Upper lobe of left lung (tissue), 6 donors: Measurements from ENCODE around the gene PNMA8A. TPM values are rescaled to one million over a fixed set of nuclear protein-coding genes. Genes with fewer than 3 reads are reported as not detected.

ENCODE experiments used
- ATAC-seq, 2 donors: fragments of 200-7000 bp; cut with Tn5 transposase; one replicate each; pipeline ENCODE4 v1.9.1; 2022; ENCODE audit warnings: mild to moderate bottlenecking in 2 of 2, moderate library complexity in 2 of 2; ENCODE audit not compliant: low FRiP score in 2 of 2
- DNase-seq, 2 donors: peaks; one replicate each; pipeline ENCODE4 v3.0.0-alpha.2; 2019 to 2020
- H3K27ac ChIP-seq, 4 donors: fragments of 200-600 bp; sonication (generic); one replicate each; pipeline ENCODE4 v1.5.1; 2016 to 2019
- H3K27me3 ChIP-seq, 4 donors: fragments of 200-600 bp; sonication (generic); one replicate each; pipeline ENCODE4 v1.5.1; 2017 to 2019
- H3K36me3 ChIP-seq, 4 donors: fragments of 200-600 bp; sonication (generic); one replicate each; pipeline ENCODE4 v1.5.1; 2016 to 2019
- H3K4me1 ChIP-seq, 4 donors: fragments of 200-600 bp; sonication (generic); one replicate each; pipeline ENCODE4 v1.5.1; 2018 to 2019
- H3K4me3 ChIP-seq, 4 donors: fragments of 200-600 bp; sonication (generic); one replicate each; pipeline ENCODE4 v1.5.1; 2017 to 2019; ENCODE audit warnings: mild to moderate bottlenecking in 2 of 4, moderate library complexity in 1 of 4
- H3K9me3 ChIP-seq, 4 donors: fragments of 200-600 bp; sonication (generic); one replicate each; pipeline ENCODE4 v1.5.1; 2018 to 2019
- EP300 ChIP-seq, 4 donors: sonication (generic); formaldehyde crosslinking; IDR thresholded peaks; one replicate each; pipeline ENCODE4 v1.5.1; 2017; ENCODE audit warnings: antibody characterized with exemption in 4 of 4, control low read depth in 2 of 4
- POLR2A ChIP-seq, 4 donors: fragments of 450-650 bp; IDR thresholded peaks; one replicate each; pipeline ENCODE4 v1.5.1; 2016 to 2017; ENCODE audit warnings: antibody characterized with exemption in 4 of 4, mild to moderate bottlenecking in 2 of 4
- POLR2AphosphoS5 ChIP-seq, 2 donors: sonication (generic); formaldehyde crosslinking; IDR thresholded peaks; one replicate each; pipeline ENCODE4 v1.5.1; 2017; ENCODE audit warnings: antibody characterized with exemption in 2 of 2
- WGBS, 2 donors: methylation state at CpG; one replicate each; pipeline ENCODE4 v1.1.5; 2017 to 2018; 5-methylcytosine and 5-hydroxymethylcytosine counted together
- total RNA-seq, 6 donors: library from RNA; depleted of rRNA in 4 of 6; stranded (reverse); fragments of >200 nt in 4 of 6; gene quantifications; one replicate each; pipeline versions ENCODE4 v1.1.0 to v1.2.1, GENCODE V29; 2016 to 2021
- TF ChIP-seq, protein P1 (sequence below), 6 experiments: fragments of 450-650 bp in 4 of 6; fragments of 200-600 bp in 2 of 6; sonication (generic) in 2 of 6; IDR thresholded peaks; one replicate each; pipeline ENCODE4 v1.5.1; 2016 to 2019; ENCODE audit warnings: antibody characterized with exemption in 6 of 6
- donor health status: DM: no; HTN: no; CAD: no; lungs with moderate emphysema.
- donor health status: DM: no; HTN: yes; CAD: no; lungs with severe emphysema.

The PNMA8A gene
- total RNA-seq, 6 donors from 2014 or later, result 0.61 to 4.8 (median 2.2) TPM

DNA sequence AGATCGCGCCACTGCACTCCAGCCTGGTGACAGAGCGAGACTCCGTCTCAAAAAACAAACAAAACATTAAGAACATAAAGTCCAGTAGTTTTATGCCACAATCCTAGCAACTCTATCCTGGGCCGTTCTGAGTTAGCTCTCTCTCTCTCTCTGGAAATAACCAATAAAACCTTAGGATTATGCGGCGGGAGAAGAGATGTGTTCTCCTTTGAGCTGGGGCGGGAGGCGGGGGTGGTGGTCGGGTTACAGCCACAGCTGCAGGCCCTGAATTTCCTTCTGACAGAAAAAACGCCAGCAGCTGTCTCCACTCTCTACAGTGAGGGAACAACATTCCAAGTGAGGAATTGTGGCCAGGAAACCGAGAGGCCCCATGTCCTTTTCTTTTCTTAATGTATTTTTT is 9.1 kb upstream of the PNMA8A start:
- no peaks in the 10 kb centered on the region for H3K9me3 ChIP-seq
- DNase-seq (no peak), ATAC-seq (peak; percentile 68 to 73)
- H3K36me3 ChIP-seq, result no peaks in the 10 kb centered on the region
- no peak for TF ChIP-seq POLR2AphosphoS5 (IDR thresholded peaks at IDR 0.05)
- TF ChIP-seq POLR2A (IDR thresholded peaks at IDR 0.05), result no peak
- TF ChIP-seq, protein P1, sequence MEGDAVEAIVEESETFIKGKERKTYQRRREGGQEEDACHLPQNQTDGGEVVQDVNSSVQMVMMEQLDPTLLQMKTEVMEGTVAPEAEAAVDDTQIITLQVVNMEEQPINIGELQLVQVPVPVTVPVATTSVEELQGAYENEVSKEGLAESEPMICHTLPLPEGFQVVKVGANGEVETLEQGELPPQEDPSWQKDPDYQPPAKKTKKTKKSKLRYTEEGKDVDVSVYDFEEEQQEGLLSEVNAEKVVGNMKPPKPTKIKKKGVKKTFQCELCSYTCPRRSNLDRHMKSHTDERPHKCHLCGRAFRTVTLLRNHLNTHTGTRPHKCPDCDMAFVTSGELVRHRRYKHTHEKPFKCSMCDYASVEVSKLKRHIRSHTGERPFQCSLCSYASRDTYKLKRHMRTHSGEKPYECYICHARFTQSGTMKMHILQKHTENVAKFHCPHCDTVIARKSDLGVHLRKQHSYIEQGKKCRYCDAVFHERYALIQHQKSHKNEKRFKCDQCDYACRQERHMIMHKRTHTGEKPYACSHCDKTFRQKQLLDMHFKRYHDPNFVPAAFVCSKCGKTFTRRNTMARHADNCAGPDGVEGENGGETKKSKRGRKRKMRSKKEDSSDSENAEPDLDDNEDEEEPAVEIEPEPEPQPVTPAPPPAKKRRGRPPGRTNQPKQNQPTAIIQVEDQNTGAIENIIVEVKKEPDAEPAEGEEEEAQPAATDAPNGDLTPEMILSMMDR (IDR thresholded peaks at IDR 0.05), result no peak
- TF ChIP-seq EP300 (IDR thresholded peaks at IDR 0.05), result no peak
- H3K27ac ChIP-seq, result peak overlapping the region in 3 of 4 donors; percentile 4 to 48 (median 26)
- no peaks in the 10 kb centered on the region for H3K4me1 ChIP-seq
- no peak overlapping the region for H3K4me3 ChIP-seq
- 28 to 57% methylated on average over 9 to 12 of the region's 12 CpGs for WGBS, 2 donors
- H3K27me3 ChIP-seq, result no peaks in the 10 kb centered on the region

DNA sequence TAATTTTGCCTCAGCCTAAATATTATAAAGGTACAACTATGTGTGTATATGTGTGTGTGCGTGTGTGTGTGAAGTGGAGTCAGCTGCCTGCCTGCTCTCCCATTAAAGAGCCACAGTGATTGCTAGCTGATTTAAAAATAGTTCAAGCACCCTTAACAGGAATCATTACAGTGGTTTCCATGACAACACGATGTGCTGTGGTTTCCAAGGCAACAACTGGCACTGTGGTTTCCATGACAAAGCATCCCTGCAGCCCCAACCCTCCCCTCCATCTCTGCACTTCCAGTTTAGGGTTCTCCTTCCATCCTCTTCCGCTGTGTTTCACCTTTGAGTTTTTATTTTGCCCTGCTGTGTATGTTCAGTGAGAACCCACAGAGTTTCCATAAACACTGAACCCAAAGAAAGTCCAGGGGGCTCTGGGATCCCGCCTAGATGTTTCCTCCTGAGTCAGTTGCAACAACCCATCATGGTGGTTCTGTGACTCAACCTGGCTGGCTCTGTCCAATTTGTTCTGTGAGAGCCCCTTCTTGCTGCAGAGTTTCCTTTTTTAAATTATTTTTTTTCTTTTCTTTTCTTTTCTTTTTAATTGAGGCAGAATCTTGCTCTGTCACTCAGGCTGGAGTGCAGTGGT is 7.1 kb upstream of the PNMA8A start:
- no peak for TF ChIP-seq EP300 (IDR thresholded peaks at IDR 0.05)
- TF ChIP-seq POLR2A (IDR thresholded peaks at IDR 0.05), result no peak
- no peak for TF ChIP-seq POLR2AphosphoS5 (IDR thresholded peaks at IDR 0.05)
- TF ChIP-seq, protein P1 (IDR thresholded peaks at IDR 0.05), result no peak
- peaks cover 0 to 3% (median 0%) of the 10 kb centered on the region in 4 donors for H3K4me1 ChIP-seq
- 38 to 51% methylated on average over 4 of the region's 4 CpGs for WGBS, 2 donors
- no peak overlapping the region for H3K27ac ChIP-seq
- DNase-seq, result no peak
- no peaks in the 10 kb centered on the region for H3K36me3 ChIP-seq
- ATAC-seq, result no peak
- no peaks in the 10 kb centered on the region for H3K27me3 ChIP-seq
- H3K4me3 ChIP-seq, result no peak overlapping the region
- H3K9me3 ChIP-seq, result no peaks in the 10 kb centered on the region

DNA sequence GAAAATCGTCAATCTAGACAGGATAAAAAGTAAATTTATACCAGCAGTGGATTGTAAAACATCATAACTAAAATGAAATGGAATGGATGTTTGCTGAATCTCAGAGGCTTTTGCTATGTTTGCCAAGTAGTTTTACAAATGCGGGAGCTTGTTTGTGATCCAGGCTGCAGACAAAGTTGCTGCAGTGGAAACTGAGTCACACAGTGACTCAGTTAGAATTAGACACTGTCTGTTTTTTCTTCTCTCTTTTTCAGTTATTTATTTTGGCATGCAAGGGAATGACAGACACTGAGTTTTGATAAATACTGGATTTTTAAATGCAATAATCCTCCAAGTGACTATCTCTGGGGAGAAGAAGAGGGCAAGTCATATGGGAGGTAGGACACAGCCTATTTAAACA is 4.6 kb upstream of the PNMA8A start:
- 71 to 77% methylated on average over 2 of the region's 2 CpGs for WGBS, 2 donors
- H3K36me3 ChIP-seq, result no peaks in the 10 kb centered on the region

DNA sequence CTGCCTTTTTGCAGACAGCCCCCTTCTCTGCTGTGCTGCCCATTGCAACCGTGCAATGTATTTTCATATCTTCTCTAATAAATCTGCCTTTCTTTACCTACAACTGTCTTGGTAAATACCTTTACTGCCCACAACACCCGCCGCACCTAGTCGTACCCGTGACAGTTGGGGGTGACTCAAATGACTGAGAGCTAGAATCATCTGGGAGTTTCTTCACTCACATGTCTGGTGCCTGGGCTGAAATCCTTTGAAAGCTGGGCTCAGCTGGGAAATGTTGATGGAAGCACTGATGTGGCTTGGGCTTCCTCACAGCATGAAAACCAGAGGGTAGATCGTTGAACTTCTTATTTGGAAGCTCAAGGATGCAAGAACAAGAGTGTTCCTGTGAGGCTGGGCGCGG is 2.8 kb upstream of the PNMA8A start:
- no peak overlapping the region for H3K27ac ChIP-seq
- peaks cover 8 to 14% (median 10%) of the 10 kb centered on the region in 4 donors for H3K4me1 ChIP-seq
- 81 to 86% methylated on average over 8 of the region's 8 CpGs for WGBS, 2 donors
- H3K9me3 ChIP-seq, result no peaks in the 10 kb centered on the region
- H3K4me3 ChIP-seq, result no peak overlapping the region
- peaks cover 0 to 6% (median 3%) of the 10 kb centered on the region in 4 donors for H3K27me3 ChIP-seq
- DNase-seq (no peak), ATAC-seq (no peak)
- no peaks in the 10 kb centered on the region for H3K36me3 ChIP-seq
- TF ChIP-seq POLR2AphosphoS5 (IDR thresholded peaks at IDR 0.05) (no peak), EP300 (IDR thresholded peaks at IDR 0.05) (no peak), POLR2A (IDR thresholded peaks at IDR 0.05) (no peak)
- TF ChIP-seq, protein P1 (IDR thresholded peaks at IDR 0.05), result no peak

More for the DNA sequence above, 4.6 kb upstream of the PNMA8A start:
- Histone ChIP-seq H3K27me3 (peaks cover 0 to 6% (median 3%) of the 10 kb centered on the region in 4 donors), H3K27ac (no peak overlapping the region), H3K9me3 (no peaks in the 10 kb centered on the region), H3K4me3 (no peak overlapping the region), H3K4me1 (peaks cover 8 to 11% (median 9%) of the 10 kb centered on the region in 4 donors)
- no peak for ATAC-seq
- TF ChIP-seq, protein P1 (IDR thresholded peaks at IDR 0.05), result no peak
- no peak for TF ChIP-seq POLR2A (IDR thresholded peaks at IDR 0.05)
- DNase-seq, result no peak

DNA sequence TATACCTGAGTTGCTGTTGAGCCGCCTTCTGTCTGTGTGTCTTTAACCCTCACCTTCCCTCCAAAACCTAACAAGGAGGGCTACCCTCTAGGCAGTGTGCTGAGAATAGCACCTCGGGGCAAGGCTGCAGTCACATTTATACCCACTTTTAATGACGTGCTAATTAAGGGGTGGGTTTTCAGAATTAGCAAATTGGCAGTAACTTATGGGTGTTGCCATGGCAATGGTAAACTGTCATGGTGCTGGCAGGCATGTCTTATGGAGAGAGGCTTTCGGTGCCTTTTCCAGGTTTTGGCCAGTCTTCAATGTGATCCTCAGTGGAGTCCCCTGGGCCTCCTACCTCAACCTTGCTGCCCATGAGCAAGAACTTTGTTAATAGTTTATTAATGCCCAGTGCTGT is 1.2 kb upstream of the PNMA8A start:
- Histone ChIP-seq H3K27ac (no peak overlapping the region), H3K4me1 (peaks cover 8 to 14% (median 10%) of the 10 kb centered on the region in 4 donors), H3K27me3 (peaks cover 0 to 6% (median 3%) of the 10 kb centered on the region in 4 donors), H3K36me3 (no peaks in the 10 kb centered on the region), H3K4me3 (no peak overlapping the region), H3K9me3 (no peaks in the 10 kb centered on the region)
- no peak for DNase-seq
- 83 to 95% methylated on average over 3 to 4 of the region's 4 CpGs for WGBS, 2 donors
- no peak for ATAC-seq
- TF ChIP-seq, protein P1 (IDR thresholded peaks at IDR 0.05), result no peak
- no peak for TF ChIP-seq POLR2AphosphoS5 (IDR thresholded peaks at IDR 0.05)
- no peak for TF ChIP-seq POLR2A (IDR thresholded peaks at IDR 0.05)
- TF ChIP-seq EP300 (IDR thresholded peaks at IDR 0.05), result no peak
